M059J (cell line): Measurements from ENCODE around the gene EHF. TPM values are rescaled to one million over a fixed set of nuclear protein-coding genes. Genes with fewer than 3 reads are reported as not detected.
"Not testable (repeated sequence)": the region's sequence is repeated elsewhere in the genome, so short reads cannot be mapped to it uniquely, and the experiment has no call there.

Source experiments
- DNase-seq: peaks from one replicate; pipeline ENCODE4 v3.0.0-alpha.2; 2012; ENCODE audit warnings: low read depth
- total RNA-seq: library from RNA; depleted of rRNA; stranded (reverse); fragments of >200 nt; shearing (Covaris generic); gene quantifications from 2 replicates; pipeline ENCODE4 v1.2.3, GENCODE V29; 2014; rRNA removed

The EHF gene
- total RNA-seq, 1 experiment from 2014 or later, result 0.81 TPM

- no peak for DNase-seq
Measured at GRCh38 chr11:34667810-34668582, 47.1 kb downstream of the EHF start.

GRCh38 chr11:34668583-34669053, 47.7 kb downstream of the EHF start:
- DNase-seq, result no peak

GRCh38 chr11:34669458-34669857, 48.6 kb downstream of the EHF start:
- no peak for DNase-seq

- DNase-seq, result no peak
Measured at GRCh38 chr11:34671117-34671516, 50.2 kb downstream of the EHF start.

DNA sequence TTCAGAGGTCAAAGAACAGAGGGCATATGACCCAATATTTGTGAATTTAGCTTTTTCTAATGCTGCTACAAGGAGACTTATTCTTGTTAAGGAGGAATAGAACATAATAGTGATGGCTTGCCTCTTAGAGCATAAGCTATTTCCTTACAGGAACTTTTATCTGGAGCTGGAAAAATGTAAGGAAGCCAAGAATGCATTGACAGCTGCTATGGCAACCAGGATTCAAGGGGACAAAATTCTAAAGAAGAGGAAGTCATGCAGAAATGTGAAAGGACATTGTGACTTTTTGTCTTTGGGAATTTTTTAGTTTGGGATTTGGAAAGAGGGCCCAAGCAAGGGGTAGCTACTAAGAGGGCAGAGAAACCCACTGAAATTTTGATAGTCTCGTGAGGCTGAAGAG, 51.1 kb downstream of the EHF start:
- no peak for DNase-seq

DNA sequence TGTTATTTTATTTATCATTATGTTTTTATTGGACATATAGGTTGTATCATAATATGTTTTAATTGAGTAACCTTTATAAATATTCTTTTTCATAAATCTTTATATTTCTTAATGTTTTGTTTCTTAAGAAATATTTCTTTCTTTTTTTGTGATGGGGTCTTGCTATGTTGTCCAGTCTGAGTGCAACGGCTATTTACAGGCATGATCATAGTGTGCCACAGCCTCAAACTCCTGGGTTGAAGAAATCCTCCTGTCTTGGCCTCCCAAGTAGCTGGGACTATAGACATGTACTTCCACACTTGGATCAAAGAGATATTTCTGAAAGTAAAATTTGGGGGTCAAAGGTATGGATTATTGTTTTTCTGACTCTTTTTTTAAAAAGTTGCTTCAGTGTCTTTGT, 53.1 kb downstream of the EHF start:
- no peak for DNase-seq

DNA sequence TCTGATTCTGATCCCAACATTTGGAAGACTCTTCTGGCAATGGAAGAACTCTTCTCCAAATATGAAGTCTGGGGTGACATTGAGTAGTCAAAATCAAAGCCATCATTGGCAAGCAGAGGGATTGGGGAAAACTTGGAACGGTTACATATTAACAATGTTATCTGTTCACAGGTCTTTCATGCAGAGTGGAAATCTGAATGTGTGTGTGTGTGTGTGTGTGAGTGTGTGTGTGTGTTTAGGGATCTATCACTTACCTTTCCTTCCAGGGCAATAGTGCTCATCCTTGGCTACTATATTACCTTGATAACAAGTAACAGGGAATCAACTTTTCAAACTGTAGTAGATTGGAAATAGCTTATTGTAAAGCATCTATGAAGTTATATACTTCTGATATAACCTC, 55.3 kb downstream of the EHF start:
- no peak for DNase-seq

GRCh38 chr11:34679681-34680080, 58.8 kb downstream of the EHF start:
- DNase-seq, result no peak

DNA sequence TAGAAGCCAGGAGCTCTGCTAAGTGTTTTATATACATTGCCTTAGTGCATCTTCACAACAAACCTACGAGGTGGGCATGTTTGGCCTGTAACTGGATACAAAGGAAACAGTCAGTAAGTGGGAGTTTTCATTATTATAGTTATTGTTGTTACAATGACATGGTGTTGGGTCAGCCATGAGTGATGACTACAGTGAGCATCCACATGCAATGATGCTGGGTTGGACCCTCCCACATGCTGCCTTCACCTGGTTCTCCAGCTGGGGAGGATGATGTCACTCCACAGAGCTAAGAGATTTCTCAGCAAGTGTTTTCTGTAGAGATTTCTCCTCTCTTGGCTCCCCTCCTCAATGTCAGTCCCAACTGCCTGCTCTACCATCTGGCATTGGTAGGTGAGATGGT, 59.3 kb downstream of the EHF start:
- DNase-seq, result peak; percentile 70

GRCh38 chr11:34680918-34681586, 60.2 kb downstream of the EHF start:
- DNase-seq, result peak; percentile 99

GRCh38 chr11:34682825-34683224, 61.9 kb downstream of the EHF start:
- DNase-seq, result peak; percentile 84

- no peak for DNase-seq
Measured at GRCh38 chr11:34683396-34683795, 62.5 kb downstream of the EHF start.

- DNase-seq, result no peak
Measured at GRCh38 chr11:34685864-34686263, 65.0 kb downstream of the EHF start.

DNA sequence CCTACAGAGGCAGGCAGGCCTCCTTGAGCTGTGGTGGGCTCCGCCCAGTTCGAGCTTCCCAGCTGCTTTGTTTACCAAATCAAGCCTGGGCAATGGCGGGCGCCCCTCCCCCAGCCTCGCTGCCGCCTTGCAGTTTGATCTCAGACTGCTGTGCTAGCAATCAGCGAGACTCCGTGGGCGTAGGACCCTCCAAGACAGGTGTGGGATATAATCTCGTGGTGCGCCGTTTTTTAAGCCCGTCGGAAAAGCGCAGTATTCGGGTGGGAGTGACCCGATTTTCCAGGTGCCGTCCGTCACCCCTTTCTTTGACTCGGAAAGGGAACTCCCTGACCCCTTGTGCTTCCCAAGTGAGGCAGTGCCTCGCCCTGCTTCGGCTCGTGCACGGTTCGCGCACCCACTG, 71.4 kb downstream of the EHF start:
- DNase-seq, result not testable (repeated sequence)

DNA sequence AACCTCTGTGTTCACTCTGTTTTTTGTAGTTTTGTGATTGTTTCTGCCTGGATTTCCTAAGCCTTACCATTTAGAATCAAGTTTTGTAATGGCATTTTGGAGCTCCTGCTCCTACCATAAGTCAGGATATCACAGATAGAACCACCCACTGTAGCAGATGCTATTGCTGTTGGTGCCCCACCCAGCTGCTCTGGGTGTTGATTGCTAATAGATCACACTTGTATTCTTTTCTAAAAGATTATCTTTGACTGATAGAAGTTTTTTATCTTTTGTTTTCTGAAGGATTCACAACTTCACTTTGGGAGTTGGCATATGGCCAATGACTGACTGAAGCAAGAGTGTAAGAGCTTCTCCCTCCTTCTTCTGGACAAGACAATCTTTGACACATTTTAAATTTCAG, 76.0 kb downstream of the EHF start:
- DNase-seq, result no peak

DNA sequence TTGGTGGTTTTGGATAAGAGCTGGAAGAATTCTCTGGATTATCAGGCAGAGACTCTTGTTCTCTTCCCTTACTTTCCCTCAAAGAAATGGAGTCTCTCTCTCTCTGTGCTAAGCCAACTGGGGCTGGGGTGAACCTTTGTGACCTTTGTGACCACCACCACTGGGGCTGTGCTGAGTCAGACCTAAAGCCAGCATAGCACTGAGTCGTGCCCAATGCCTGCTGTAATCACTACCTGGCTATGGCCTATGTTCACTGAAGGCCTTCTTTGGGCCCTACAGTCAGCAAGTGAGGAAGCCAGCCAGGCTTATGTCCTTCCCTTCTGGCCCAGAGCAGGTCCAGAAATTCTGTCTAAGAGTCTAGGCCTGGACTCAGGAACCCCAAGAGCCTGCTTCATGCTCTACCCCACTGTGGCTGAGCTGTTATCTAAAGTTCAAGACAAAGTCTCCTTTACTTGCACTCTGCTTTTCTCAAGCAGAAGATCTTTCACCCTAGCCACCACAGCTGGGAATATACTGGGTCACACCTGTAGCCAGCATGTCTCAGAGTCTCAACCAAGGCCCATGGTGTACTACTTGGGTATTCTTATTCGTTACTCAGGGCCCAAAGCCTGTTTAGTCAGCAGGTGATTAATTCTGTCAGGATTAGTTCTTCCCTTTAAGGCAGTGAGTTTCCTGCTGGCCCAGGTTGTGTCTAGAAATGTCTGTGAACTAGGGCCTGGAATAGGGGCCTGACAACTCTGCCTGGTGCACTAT, 86.0 kb downstream of the EHF start:
- DNase-seq, result peak; percentile 27

DNA sequence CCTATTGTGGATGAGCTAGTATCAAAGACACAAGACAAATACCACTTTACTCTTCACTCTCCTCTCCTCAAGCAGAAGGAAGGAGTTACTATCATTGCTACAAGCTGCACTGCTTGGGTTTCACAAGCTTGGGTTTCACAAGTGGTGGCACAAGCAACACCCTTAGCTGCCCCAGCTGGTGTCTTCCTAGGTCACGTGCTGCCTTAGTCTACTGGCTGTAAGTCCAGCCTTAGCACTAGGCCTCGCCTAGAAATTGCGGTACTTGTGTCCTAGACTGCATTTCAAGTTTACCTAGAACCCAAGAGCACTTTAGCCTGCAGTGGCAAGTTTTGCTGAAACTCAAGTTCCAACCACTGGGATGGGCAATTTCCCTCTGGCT, 86.6 kb downstream of the EHF start:
- no peak for DNase-seq

Other genes with a start within 250 kb of the EHF start
- gene CAT, start 182.2 kb upstream of the EHF start, total RNA-seq, result 102 and 121 TPM in 2 replicates
- 0.30 and 0.79 TPM in 2 replicates for gene ELF5, start 107.3 kb upstream of the EHF start, total RNA-seq